H1 (cell line): ENCODE data around the gene ANKFN1. TPM values are rescaled to one million over a fixed set of nuclear protein-coding genes. Genes with fewer than 3 reads are reported as not detected.

Experiments used
- CHD1 ChIP-seq: IDR thresholded peaks from 2 replicates; pipeline ENCODE4 v1.6.1; 2012; ENCODE audit warnings: low read depth, low read length, improper control_type of control experiment
- KDM5A ChIP-seq: fragments of 200-600 bp; IDR thresholded peaks from 2 replicates; pipeline ENCODE4 v1.7.1; 2012; ENCODE audit warnings: mild to moderate bottlenecking, low read length, inconsistent platforms, mixed read lengths
- polyA plus RNA-seq, 7 experiments: library from polyadenylated mRNA; depleted of rRNA in 3 of 7; stranded (reverse) in 5 of 7; unstranded in 2 of 7; fragments of >200 nt in 5 of 7; fragments of 200-250 nt in 2 of 7; gene quantifications; 1 replicate in 5 of 7; 2 replicates in 1 of 7; 4 replicates in 1 of 7; pipeline versions ENCODE4 v1.2.1 to v1.2.3, GENCODE V29; 2011 to 2013; ENCODE audit warnings: missing spikeins in 2 of 7, mixed read lengths in 2 of 7
- total RNA-seq: library from RNA; stranded (reverse); fragmentation: NEBNext Ultra II Directional; extraction: Animal tissue kit (Norgen Biotek cat#: 25700); gene quantifications from 2 replicates; pipeline ENCODE4 v1.2.1, GENCODE V29; 2021

ANKFN1 gene
- total and polyA plus RNA-seq, 2 of the 8 experiments (the other 6 are each of a cell fraction or from before 2014, with no cell fraction given) = not detected

DNA sequence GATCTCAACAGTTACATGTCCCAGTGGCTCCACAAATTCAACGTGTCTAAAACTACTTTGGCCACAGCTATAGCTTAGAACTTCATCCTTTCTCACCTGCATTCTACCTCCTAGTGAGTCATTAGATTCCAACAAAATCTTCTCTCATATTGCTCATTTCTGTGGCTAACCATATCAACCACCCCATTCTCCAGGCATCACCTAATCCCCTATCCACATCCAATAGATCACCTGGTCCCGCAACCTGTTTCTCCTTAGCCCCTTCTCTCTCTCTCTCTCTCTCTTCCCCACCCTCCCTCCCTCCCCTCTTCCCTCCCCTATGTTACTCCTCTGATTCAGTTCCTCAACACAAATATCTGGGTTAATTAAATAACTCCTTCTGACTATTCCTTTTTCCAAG, 64.6 kb downstream of the ANKFN1 start (continued):
- no peak for TF ChIP-seq KDM5A
- no peak for TF ChIP-seq CHD1
- TF ChIP-seq, all 59 proteins: peak for 0
